Femur (tissue), 1 donor: Measurements from ENCODE around the gene ZNF580.

Experiments used
- DNase-seq: peaks from one replicate; pipeline ENCODE4 v3.0.0-alpha.2; 2017

Gene ZNF580

GRCh38 chr19:55640577-55641425 is at the start of gene ZNF580:
ZNF580 (plus strand) TSS chr19:55641002; CDS start chr19:55642509, 1,507 bp downstream.
- DNase-seq: peak; percentile 89

DNA sequence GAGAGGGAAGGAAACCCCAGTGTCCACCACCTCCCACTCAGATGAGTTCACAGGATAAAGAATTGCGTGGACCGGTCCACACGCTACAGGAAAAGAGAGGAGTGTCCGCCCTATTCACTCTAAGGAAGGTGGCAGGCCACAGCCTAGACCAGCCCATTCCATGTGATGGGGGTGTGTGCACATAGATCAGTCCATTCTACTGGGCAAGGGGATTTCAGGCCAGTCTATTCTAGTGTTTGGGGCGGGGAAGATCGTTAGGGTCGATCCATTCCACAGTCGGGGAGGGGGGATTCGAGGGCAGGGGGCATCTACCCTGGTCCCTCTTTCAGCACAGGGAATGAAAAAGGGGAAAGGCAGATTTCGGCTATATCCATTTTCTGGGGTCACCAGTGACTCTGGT is 49.2 kb upstream of the ZNF580 start:
- DNase-seq: no peak

DNA sequence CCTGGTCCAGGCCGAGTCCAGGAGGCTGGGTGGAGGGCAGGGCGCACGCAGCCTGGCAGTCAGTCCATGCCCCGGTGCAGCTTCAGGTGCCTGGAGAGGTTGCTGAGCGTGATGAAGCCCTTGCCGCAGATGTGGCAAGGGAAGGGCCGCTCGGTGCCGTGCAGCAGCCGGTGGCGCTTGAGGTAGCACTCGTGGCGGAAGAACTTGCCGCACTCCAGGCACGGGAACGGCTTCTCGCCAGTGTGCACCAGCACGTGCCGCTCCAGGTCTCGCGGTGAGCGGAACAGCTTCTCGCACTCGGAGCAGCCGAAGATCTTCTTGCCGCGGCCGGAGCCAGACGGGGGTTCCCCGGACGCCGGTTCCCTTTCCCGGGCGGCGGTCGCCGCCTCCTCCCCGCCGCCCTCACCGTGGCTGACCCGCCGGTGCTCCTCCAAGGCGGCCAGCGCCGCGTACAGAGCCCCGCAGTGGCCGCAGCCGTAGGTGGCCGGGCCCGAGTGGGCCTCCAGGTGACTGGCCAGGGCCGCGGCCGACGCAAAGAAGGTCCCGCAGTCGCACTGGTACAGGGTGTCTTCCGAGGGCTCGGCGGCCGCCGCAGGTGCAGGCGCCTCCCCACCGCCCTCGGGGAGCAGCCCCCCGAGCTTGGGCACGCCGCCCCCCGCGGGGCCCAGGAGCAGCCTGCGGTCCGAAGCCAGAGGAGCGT is 48.3 kb upstream of the ZNF580 start:
- DNase-seq: no peak

- DNase-seq: no peak
These were observed 47.6 kb upstream of the ZNF580 start for GRCh38 chr19:55593096-55593772.

DNA sequence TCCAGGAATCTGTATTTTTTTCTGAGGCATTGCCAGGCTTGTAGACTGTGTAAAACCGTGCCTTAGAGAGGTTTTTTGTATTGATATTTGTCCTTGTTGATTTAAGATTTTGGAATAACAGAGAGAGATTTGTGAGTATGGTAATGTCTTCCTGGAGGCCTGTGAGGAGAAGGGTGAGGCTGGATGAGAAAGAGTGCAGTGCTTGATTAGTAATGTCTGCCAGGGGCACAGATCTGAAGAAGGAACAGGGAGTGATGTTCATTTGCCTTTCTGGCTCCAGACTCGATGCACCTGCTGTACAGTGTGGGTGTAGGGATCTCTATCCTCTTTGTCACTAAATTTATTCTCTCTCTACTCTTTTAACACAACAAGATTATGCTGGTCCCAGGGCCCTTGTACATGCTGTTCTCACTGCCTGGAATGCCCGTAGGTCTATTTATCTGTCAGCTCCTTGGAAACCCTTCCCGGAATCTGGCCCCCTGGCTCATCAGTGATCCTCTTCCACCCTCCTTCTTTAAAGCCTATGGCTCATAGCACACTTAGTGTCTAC is 45.7 kb upstream of the ZNF580 start:
- no peak for DNase-seq

DNA sequence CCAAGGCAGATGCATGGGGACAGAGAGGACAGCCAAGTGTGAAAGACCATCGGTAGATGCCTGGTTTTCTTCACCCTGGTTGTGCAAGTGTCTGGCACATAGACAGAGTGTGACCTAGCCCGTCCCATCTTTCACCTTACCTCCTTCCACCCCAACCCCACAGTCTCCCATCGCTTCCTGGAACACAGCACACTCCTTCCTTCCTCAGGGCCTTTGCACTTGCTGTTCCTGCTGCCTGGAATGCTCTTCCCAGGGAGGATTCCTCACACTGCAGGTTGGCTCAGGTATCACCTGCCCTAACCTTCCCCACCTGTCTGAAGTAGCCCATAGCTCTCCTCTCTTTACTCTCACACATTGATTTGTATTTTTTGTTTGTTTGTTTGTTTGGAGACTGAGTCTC is 44.5 kb upstream of the ZNF580 start:
- no peak for DNase-seq

DNA sequence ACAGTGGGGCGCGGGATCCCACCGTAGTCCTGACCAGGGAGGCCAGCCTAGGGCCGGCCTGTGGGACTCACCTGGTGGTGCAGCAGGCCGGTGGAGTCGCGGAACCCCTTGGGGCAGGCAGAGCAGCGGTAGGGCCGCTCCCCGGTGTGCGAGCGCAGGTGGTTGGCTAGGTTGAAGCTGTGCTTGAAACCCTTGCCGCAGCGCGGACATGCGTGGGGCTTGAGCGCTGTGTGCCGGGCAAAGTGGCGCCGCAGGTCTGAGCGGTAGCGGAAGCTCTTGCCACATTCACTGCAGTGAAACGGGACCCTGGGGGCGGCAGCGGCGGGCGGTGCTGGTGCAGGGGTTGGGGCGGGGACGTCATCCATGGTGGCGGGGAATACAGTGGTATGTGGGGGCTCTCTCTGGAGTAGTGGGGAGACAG is 43.3 kb upstream of the ZNF580 start:
- no peak for DNase-seq

- no peak for DNase-seq
These were observed 42.8 kb upstream of the ZNF580 start for GRCh38 chr19:55598034-55598433.

DNA sequence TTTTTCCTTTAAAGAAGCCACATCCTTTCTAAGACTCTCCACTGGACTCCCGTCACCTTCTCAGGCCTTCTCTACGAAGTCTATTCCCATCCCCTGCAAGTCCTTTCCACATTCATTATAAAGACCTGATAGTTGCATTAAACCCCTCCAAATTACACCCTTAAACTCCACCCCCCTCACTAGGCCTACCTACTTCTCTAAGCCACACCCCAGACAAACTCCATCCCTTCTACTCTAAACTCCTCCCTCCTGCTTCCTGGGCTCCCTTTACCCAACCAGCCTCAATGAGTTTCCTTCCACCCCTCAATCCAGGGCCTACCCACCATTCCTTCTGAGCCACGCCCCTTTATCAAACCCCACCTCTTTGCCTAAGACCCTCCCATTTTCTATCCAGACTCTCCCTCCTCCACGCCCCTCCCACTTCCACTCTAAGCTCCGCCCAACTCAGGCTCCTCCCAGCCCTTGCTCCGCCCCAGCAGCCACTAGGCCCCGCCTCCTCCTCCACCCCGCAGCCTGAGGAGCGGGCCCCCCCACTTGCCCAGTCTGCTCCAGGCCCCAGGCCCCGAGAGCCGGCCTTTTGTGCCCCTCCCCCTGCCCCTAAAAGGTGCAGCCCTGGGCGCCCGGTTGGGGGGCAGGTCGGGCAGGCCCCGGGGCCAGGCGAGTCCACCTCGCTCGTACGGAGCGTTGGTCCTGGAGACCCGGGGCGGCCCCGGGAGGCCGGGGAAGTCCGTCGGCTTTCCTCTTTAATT is 41.9 kb upstream of the ZNF580 start:
- peak; percentile 96 for DNase-seq

DNA sequence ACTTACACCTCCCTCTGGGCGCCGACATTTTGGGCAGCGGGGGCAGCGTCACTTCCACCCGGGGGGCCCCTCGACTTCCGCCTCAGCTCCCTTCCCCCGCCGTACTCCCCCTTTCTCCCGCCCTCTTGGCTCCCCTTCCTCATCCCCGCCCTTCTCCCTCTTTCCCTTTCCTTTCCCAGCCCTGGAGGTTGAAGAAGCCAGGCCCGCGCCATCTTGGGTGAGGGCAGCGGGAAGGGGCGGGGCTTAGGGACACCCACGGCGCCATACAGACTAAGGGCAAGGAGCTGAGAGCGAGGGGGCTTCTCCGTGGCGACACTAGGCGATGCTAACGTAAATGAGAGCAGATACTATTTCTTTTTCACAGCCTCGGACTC is 41.3 kb upstream of the ZNF580 start, which contains the start of gene FIZ1:
TSS of gene FIZ1 (minus strand) at position 50 of the 374 bp plus-strand sequence. CDS start 1,652 bp downstream, outside the sequence.
- DNase-seq: peak; percentile 99

GRCh38 chr19:55599842-55600661 is 40.8 kb upstream of the ZNF580 start, which contains the start of gene ZNF524:
ZNF524 (plus strand) TSS chr19:55600288; CDS start chr19:55602113, 1,825 bp downstream.
- peak; percentile 94 for DNase-seq

GRCh38 chr19:55600662-55601028 is 40.2 kb upstream of the ZNF580 start:
- DNase-seq: no peak

DNA sequence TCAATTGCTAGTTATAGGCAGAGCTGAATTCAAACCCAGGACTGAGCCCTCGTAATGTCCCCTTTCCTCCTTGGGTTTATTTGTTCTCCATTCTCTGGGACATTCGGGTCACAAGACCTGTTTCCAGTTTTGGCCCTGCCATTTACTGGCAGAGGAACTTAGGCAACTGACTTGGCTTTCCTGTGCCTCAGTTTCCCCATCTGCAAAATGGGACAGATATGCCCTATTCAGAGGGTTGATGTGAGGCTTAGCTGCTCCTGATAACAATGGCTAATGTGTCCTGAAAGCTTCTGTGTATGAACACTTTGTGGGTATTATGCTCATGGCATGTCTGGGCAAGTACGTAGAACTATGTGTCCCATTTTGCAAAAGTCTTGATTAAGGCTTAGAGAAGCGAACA is 39.7 kb upstream of the ZNF580 start:
- DNase-seq: no peak

DNA sequence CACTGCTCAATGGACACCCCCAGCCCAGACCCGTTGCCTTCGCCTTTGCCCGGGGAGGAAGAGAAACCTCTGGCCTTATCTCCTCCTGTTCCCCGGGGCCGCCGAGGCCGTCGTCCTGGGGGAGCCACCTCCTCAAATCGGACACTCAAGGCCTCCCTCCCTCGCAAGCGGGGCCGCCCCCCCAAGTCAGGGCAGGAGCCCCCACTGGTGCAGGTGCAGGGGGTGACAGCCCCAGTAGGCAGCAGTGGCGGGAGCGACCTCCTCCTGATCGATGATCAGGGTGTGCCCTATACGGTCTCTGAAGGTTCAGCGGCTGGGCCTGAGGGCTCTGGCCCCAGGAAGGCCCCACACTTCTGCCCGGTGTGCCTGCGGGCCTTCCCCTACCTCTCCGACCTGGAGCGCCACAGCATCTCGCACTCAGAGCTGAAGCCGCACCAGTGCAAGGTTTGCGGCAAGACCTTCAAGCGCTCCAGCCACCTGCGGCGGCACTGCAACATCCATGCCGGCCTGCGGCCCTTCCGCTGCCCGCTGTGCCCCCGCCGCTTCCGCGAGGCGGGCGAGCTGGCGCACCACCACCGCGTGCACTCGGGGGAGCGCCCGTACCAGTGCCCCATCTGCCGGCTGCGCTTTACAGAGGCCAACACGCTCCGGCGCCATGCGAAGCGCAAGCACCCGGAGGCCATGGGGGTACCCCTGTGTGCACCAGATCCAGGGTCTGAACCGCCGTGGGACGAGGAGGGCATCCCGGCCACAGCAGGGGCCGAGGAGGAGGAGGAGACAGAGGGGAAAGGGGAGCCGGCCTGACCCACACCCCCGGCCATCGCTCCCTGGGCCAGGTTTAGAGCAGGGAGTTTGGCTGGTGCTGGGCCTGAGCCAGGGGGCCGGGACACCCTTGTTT is 38.4 kb upstream of the ZNF580 start:
- DNase-seq: no peak

DNA sequence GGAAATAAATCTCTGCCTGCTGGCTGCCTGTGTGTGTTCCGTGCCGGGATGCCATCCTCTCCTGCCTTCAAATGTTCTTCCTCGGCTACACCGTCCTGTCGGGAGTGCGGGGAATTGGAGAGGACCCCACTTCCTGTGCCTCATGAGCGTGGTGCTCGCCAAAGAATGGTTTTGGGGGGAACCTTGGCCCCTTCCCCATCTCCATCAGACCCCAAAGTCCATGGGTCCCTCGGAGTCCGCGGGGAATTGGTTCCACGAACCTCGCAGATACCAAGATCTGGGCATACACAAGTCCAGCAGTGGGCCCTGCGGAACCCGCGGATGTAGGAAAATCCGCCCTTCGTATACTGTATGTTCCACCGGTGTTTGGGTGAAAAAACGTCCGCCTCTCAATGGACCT is 37.7 kb upstream of the ZNF580 start:
- DNase-seq: no peak

DNA sequence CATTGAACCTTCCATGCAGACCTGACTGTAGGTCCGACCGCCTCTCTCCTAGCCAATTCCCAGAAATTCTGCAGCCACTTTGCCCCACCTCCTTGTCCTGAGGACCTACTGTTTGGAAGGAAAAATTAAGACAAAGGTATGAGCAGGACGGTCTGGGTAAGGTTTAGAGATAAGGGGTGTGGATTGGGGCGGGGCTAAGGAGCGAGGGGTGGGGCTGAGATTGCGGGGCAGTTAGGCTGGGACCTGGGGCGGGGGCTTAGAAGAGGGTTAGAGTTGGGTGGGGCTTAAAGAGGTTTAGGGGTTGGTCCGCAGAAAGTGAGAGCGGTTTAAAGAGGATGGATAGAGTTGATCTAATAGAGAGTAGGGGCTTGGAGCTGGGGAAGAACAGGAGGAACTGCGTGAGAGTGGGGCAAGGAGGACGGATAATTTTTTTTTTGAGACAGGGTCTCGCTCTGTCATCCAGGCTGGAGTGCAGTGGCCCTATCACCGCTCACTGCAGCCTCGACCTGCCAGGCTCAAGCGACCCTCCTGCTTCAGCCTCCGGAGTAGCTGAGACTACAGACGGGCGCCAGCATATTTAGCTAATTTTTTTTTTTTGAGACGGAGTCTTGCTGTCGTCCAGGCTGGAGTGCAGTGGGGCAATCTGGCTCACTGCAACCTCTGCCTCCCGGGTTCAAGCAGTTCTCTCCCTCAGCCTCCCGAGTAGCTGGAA is 37.1 kb upstream of the ZNF580 start:
- no peak for DNase-seq

DNA sequence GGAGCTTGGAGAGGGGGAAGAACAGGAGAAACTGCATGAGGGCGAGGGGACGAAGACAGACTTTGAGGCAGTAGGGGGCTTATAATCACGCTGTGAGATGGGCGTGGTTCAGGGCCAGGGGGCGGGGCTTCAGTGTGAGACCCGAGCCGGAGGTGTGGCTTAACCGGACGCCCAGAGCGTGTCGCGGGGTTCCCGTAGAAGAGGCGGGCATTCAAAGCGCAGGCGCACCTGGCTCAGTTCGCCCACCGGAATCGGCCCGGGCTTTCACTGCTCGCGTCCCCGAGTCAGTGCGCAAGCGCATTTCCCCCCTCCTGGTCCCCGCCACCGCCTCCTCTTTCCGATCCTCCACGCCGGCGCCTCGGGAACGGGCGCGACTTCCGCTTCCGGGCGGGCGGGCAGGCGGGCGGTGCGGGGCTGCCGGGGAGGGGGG is 35.6 kb upstream of the ZNF580 start:
- DNase-seq: peak; percentile 99

- peak; percentile 87 for DNase-seq
These were observed 34.9 kb upstream of the ZNF580 start, which contains the start of gene ZNF865 for GRCh38 chr19:55605637-55606470. ZNF865 (plus strand) TSS chr19:55605647; CDS start chr19:55613619, 7,972 bp downstream.

DNA sequence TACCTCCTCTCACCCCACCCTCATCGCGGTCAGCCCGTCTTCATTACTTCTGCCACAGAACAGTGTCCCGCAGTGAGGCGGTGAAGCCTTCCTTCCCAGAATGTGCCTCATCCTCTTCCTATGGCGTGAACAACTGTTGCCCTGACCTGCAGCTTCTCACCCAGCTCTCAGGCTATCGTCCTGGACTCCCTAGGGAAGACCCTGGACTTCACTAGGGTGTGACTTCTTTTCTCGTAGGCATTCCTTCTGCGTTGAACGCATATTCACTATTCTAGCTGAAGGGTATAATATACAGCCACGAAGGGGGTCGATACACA is 34.4 kb upstream of the ZNF580 start:
- no peak for DNase-seq
